NCI-H748 treated with DMSO at 0.1 percent for 48 hours (cell line): Measurements from ENCODE around the gene TCL1A.
"Not testable (repeated sequence)": the region's sequence is repeated elsewhere in the genome, so short reads cannot be mapped to it uniquely, and the experiment has no call there.

Source experiments
- DNase-seq: peaks from one replicate; lab custom pipeline; 2025; lab: John Stamatoyannopoulos, UW

TCL1A gene

DNA sequence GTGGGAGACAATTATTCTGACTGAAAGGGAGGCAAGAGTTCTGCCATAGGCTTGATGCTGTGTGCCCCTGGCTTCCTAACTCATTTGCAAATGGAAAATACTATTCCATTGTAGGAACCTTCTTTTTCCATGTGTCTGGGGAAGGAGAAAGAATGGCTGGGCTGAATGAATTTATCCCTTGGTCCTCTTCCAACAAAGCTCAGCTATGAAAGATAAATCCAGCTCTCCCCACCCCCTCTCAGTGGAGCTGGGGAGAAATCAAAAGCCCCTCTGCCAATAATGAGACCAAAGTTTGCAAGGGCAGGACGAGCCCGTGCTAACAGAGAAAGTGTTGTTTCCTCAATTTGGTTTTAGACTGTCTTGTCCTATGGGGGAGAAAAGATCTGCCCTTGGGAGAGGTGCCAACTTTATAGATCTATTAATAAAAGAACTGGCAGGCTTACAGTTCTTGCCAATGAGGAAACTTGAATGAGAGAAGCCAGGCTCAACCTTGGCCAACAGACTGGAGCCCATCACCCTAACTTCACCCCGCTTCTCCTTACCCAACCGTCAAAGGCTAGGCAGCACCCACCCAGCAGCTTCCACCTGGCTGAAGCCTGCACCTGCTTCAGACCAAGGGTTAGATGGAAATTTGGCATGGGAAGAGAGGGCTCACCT is 36.6 kb downstream of the TCL1A start:
- no peak for DNase-seq

DNA sequence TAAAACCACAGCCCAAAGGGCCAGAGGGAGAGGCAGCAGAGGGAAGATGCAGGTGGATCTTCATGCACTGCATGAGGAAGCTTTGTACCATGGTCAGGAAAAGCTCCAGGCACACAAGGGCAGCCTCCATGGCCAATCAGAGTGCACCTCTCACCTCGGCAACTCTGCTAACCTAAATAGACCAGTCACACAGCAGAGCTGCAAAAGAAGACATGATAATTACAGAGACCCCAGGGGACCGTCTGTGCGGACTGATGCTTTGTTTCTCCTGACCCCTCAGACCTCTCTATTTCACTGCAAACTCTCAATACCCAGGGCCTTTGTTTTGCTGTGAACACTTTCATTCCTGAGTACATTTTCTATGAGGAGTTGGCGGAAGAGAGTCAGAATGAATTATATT is 38.4 kb downstream of the TCL1A start:
- peak; percentile 71 for DNase-seq

GRCh38 chr14:95674613-95675012 is 39.3 kb downstream of the TCL1A start:
- DNase-seq = no peak

GRCh38 chr14:95668235-95668772 is 45.6 kb downstream of the TCL1A start:
- no peak for DNase-seq

DNA sequence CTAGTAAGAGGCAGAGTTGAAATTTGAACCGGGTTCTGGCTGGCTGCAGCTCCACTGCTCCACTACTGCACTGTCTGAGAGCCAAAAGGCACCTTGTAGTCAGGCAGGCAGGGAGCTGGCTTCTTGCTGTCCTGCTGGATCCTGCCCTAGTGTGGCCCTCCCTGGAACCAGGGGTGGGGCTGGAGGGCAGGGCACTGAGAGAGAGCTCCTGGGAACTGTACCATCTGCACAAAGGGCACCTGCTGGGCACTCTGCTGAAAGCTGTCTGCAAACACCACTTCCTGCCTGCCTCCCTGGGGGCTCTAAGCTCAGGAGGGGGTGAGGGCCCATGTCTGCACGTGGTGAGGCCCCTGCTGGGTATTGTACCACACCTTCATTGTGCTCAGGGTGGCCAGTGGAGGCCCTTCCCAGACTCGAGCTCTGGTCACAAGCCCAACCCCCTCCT is 46.7 kb downstream of the TCL1A start:
- no peak for DNase-seq

- no peak for DNase-seq
Measured at GRCh38 chr14:95666450-95666849, 47.5 kb downstream of the TCL1A start.

DNA sequence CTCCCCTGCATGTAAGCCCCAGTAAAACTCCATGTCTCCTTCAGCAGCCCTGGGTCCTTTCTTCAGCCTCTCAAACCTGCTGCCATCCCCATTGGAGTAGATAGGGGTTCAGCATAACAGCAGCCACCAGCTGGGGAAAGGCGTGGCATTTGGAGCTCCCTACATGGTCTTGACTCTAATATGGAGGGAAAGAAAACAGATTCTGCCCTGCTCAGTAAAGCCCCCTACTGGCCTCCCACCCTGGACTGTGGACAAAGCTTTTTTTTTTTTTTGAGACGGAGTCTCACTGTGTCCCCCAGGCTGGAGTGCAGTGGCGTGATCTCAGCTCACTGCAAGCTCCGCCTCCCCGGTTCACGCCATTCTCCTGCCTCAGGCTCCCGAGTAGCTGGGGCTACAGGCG is 48.4 kb downstream of the TCL1A start:
- DNase-seq = not testable (repeated sequence)

GRCh38 chr14:95664546-95664945 is 49.4 kb downstream of the TCL1A start:
- DNase-seq = no peak

GRCh38 chr14:95664066-95664465 is 49.9 kb downstream of the TCL1A start:
- no peak for DNase-seq

DNA sequence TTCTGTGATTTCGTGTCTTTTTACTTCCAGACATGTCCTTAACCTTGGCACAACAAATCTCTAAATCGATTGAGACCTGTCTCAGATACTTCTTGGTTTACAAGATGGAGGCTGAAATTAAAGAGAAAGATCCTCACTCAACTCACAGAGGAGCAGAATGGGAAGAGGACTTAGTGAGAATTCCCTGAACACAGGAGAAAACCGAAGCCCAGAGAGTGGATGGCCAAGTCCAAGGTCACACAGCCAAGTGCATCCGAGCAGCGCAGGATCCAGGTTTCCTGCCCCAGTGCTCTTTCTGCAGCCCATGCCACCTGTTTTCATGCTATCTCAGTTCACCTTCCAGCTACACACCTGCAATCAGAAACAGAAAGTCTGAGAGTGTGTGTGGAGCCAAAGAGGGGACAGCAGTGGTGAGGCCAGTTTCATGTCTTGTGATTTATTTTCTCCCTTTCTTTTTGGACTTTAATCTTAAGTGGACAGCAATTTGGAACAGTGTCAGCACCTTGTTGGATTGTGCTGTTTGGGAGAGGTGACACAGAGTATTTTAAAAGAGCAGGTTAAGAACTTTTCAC is 50.6 kb downstream of the TCL1A start:
- DNase-seq = no peak

DNA sequence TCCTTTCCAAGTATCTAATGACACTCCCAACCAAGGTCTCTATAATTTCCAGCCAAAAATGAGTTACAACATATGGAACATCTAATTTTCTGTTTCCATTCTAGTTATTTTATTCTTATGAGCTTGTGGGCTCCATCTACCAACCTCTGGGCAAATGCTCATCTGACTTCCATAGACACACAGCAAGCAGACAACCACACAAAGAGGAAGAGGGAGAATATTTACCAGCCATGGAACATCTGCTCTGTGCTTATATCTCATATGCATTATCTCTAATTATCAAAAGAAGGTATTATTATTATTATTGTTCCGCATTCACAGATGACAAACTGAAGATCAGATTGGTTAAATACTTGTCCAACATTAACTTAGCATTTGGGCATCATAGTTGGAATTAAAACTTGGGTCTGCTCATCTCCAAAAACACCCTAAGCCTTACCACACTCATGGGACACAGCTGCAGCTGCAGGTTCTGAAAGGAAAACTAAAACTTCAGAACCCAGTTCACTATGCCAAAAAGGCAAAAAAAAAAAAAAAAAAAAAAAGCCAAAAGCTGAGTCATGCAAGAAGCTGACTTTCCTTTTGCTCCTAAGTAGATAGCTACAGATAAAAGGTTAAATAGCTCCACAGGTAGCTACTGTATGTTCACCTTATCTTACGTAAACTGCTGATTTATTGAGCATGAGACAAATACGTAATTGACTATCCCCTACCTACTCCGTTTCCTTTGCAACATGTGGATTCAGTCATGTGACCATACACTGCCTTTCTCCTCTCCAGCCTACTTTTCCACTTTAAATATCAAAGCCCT is 51.3 kb downstream of the TCL1A start:
- no peak for DNase-seq

GRCh38 chr14:95660651-95661515 is 53.0 kb downstream of the TCL1A start:
- no peak for DNase-seq

DNA sequence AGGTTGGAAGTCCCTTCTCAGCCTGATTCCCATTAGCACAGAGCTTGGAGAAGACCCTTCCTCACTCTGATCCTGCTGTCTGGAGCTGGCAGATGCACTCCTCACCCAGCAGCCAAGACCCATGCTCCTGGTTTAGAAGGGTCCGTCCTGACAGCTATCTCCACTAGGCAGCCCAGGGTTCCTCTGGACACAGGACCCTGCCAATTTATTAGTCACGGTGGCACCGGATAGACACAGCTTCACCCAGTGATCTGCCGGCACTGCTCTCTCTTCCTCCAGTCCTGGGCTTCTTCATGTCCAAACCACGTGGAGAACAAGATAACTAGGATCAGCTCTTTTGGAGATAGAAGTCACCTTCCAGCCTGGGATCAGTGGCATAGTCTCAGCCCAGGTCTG is 53.9 kb downstream of the TCL1A start:
- DNase-seq = no peak
